SH-SY5Y (cell line): ENCODE results near the gene VEGFC.

Experiments
- GATA2 ChIP-seq: IDR thresholded peaks from 2 replicates; pipeline ENCODE4 v1.6.1; 2011; ENCODE audit warnings: mild to moderate bottlenecking, low read depth, low read length
- GATA3 ChIP-seq: IDR thresholded peaks from 2 replicates; pipeline ENCODE4 v1.6.1; 2011; ENCODE audit warnings: low read depth, mild to moderate bottlenecking, low read length, moderate library complexity

- TF ChIP-seq GATA2 (no peak), GATA3 (no peak)
Measured at GRCh38 chr4:176680668-176681180, 112.0 kb downstream of the VEGFC start.
